Keratinocyte (primary cell): Measurements from ENCODE around the gene PRKAB1. TPM values are rescaled to one million over a fixed set of nuclear protein-coding genes. Genes with fewer than 3 reads are reported as not detected.

ENCODE experiments used
- DNase-seq: peaks from one replicate; pipeline ENCODE4 v3.0.0-alpha.2; 2011; ENCODE audit warnings: low read depth, missing footprints, low spot score
- FAIRE-seq: peaks from 2 replicates; lab custom pipeline; 2011; peaks lifted over from hg19 to GRCh38; lab: Jason Lieb, UNC
- H2AFZ ChIP-seq: 2 replicates; pipeline ENCODE4 v1.6.0; 2012; ENCODE audit warnings: low read length, control low read depth, inconsistent platforms; ENCODE audit not compliant: control insufficient read depth
- H3K27ac ChIP-seq: 2 replicates; pipeline ENCODE4 v1.5.1; 2011; ENCODE audit warnings: low read length; ENCODE audit not compliant: control insufficient read depth, insufficient read depth
- H3K27me3 ChIP-seq: 3 replicates; pipeline ENCODE4 v1.6.0; 2011; ENCODE audit warnings: low read length; ENCODE audit not compliant: control insufficient read depth, insufficient read depth; ENCODE audit errors: extremely low read depth
- H3K36me3 ChIP-seq, 2 experiments: 2 replicates in 1 of 2; 3 replicates in 1 of 2; pipeline ENCODE4 v1.5.1; 2011; ENCODE audit warnings: low read length in 2 of 2, mild to moderate bottlenecking in 1 of 2; ENCODE audit not compliant: control insufficient read depth in 2 of 2, insufficient read depth in 2 of 2; ENCODE audit errors: extremely low read depth in 1 of 2
- H3K4me1 ChIP-seq: 3 replicates; pipeline ENCODE4 v1.5.1; 2011; ENCODE audit warnings: low read length; ENCODE audit not compliant: control insufficient read depth, insufficient read depth; ENCODE audit errors: extremely low read depth
- H3K4me2 ChIP-seq: 3 replicates; pipeline ENCODE4 v1.6.0; 2011; ENCODE audit warnings: low read depth, low read length; ENCODE audit not compliant: control insufficient read depth, insufficient read depth; ENCODE audit errors: extremely low read depth
- H3K4me3 ChIP-seq, 3 experiments: fragments of 200-600 bp in 1 of 3; sonication (generic) in 1 of 3; 2 replicates in 2 of 3; 3 replicates in 1 of 3; pipeline ENCODE4 v1.5.1; 2011 to 2016; ENCODE audit warnings: low read length in 3 of 3, mild to moderate bottlenecking in 3 of 3, control low read depth in 2 of 3, inconsistent platforms in 1 of 3, low read depth in 1 of 3, mixed read lengths in 1 of 3, mixed run types in 1 of 3, moderate library complexity in 1 of 3; ENCODE audit not compliant: control insufficient read depth in 2 of 3, insufficient read depth in 2 of 3; ENCODE audit errors: extremely low read depth in 1 of 3
- H3K79me2 ChIP-seq: 2 replicates; pipeline ENCODE4 v1.6.0; 2012; ENCODE audit warnings: low read length; ENCODE audit not compliant: control insufficient read depth, insufficient read depth
- H3K9ac ChIP-seq: 3 replicates; pipeline ENCODE4 v1.6.0; 2011; ENCODE audit warnings: low read length; ENCODE audit not compliant: control insufficient read depth, insufficient read depth; ENCODE audit errors: extremely low read depth
- H3K9me1 ChIP-seq: 3 replicates; pipeline ENCODE4 v1.6.0; 2011; ENCODE audit warnings: low read length; ENCODE audit not compliant: control insufficient read depth, insufficient read depth; ENCODE audit errors: extremely low read depth
- H3K9me3 ChIP-seq: 2 replicates; pipeline ENCODE4 v1.5.1; 2012; ENCODE audit warnings: low read depth, low read length; ENCODE audit not compliant: control insufficient read depth
- H4K20me1 ChIP-seq: 3 replicates; pipeline ENCODE4 v1.6.0; 2011; ENCODE audit warnings: low read length; ENCODE audit not compliant: control insufficient read depth, insufficient read depth; ENCODE audit errors: extremely low read depth
- EZH2 ChIP-seq: IDR thresholded peaks from one replicate; pipeline ENCODE4 v1.6.1; 2012; ENCODE audit warnings: inconsistent platforms, mild to moderate bottlenecking, low read length, moderate library complexity
- dilution Hi-C: fragments of 300-500 bp; cut with MboI; formaldehyde crosslinking; loops from one replicate; pipeline ENCODE4 v1.7.0; 2020; ENCODE audit warnings: low sequenced_read_pairs; ENCODE audit not compliant: extremely low pct_ligation_motif_present
- polyA plus RNA-seq, 5 experiments: library from polyadenylated mRNA; depleted of rRNA in 3 of 5; stranded (reverse) in 3 of 5; stranded (forward) in 1 of 5; unstranded in 1 of 5; fragments of >200 nt; gene quantifications; 1 replicate in 1 of 5; 2 replicates in 3 of 5; 3 replicates in 1 of 5; pipeline versions ENCODE4 v1.2.1 to v1.2.3, GENCODE V29; 2011 to 2012; ENCODE audit warnings: missing spikeins in 2 of 5, low read depth in 1 of 5, low replicate concordance in 1 of 5
- TF ChIP-seq, protein P1 (sequence below), 3 experiments: IDR thresholded peaks in 1 of 3; conservative IDR thresholded peaks in 1 of 3; optimal IDR thresholded peaks in 1 of 3; 2 replicates in 2 of 3; 3 replicates in 1 of 3; pipeline versions ENCODE3 to v1.5.1; 2011; ENCODE audit warnings: low read length in 3 of 3, mild to moderate bottlenecking in 3 of 3, moderate library complexity in 2 of 3, control low read depth in 1 of 3, inconsistent platforms in 1 of 3; ENCODE audit not compliant: insufficient read depth in 2 of 3; ENCODE audit errors: extremely low read depth in 1 of 3

PRKAB1 gene
- polyA plus RNA-seq, 1 donor (not counting 4 experiments of a cell fraction or from before 2014, with no cell fraction given): 22.0 TPM

DNA sequence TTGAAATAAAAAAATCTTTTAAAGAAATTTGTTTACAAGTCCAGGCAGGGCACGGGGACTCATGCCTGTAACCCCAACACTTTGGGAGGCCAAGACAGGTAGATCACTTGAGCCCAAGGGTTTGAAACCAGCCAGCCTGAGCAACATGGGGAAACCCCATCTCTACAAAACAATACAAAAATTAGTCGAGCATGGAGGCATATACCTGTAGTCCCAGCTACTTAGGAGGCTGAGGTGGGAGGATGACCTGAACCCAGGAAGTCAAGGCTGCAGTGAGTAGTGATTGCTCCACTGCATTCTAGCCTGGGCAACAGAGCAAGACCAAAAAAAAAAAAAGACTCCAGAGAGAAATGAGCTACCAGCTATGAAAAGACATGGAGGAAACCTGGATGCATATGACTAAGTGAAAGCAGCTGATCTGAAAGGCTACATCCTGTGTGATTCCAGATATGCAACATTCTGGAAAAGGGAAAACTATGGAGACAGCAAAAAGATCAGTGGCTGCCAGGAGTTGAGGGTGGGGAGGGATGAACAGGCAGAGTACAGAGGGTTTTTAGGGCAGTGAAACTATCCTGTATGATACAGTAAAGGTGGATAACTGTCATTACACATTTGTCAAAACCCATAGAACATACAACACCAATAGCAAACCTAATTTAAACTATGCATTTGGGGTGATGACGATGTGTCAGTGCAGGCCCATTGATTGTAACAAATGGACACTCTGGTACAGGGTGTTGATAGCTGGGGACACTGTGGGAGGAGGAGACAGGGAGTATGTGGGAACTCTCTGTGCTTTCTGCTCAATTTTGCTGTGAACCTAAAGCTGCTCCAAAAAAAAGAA is 59.9 kb downstream of the PRKAB1 start:
- peaks cover 0 to 11% of the 10 kb centered on the region in 2 experiments for H3K36me3 ChIP-seq
- H3K9me3 ChIP-seq: no peaks in the 10 kb centered on the region
- H3K27ac ChIP-seq: no peak overlapping the region
- H3K9ac ChIP-seq: no peak overlapping the region
- H3K4me3 ChIP-seq: no peak overlapping the region
- H3K27me3 ChIP-seq: no peaks in the 10 kb centered on the region
- no peak overlapping the region for H3K4me2 ChIP-seq
- no peak for FAIRE-seq
- dilution Hi-C loops: no loop called here
- no peak for DNase-seq
- TF ChIP-seq, protein P1, sequence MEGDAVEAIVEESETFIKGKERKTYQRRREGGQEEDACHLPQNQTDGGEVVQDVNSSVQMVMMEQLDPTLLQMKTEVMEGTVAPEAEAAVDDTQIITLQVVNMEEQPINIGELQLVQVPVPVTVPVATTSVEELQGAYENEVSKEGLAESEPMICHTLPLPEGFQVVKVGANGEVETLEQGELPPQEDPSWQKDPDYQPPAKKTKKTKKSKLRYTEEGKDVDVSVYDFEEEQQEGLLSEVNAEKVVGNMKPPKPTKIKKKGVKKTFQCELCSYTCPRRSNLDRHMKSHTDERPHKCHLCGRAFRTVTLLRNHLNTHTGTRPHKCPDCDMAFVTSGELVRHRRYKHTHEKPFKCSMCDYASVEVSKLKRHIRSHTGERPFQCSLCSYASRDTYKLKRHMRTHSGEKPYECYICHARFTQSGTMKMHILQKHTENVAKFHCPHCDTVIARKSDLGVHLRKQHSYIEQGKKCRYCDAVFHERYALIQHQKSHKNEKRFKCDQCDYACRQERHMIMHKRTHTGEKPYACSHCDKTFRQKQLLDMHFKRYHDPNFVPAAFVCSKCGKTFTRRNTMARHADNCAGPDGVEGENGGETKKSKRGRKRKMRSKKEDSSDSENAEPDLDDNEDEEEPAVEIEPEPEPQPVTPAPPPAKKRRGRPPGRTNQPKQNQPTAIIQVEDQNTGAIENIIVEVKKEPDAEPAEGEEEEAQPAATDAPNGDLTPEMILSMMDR (optimal IDR thresholded peaks at IDR 0.05 in 1 of 3, IDR thresholded peaks at IDR 0.05 in 1 of 3, conservative IDR thresholded peaks at IDR 0.05 in 1 of 3; ENCODE audit: extremely low read depth in 1 of 3, insufficient read depth in 2 of 3, low read length in 3 of 3): no peak
- TF ChIP-seq EZH2: no peak
- H2AFZ ChIP-seq: no peak overlapping the region
- H3K9me1 ChIP-seq: no peaks in the 10 kb centered on the region
- H4K20me1 ChIP-seq: no peaks in the 10 kb centered on the region
- no peaks in the 10 kb centered on the region for H3K4me1 ChIP-seq
- no peaks in the 10 kb centered on the region for H3K79me2 ChIP-seq

DNA sequence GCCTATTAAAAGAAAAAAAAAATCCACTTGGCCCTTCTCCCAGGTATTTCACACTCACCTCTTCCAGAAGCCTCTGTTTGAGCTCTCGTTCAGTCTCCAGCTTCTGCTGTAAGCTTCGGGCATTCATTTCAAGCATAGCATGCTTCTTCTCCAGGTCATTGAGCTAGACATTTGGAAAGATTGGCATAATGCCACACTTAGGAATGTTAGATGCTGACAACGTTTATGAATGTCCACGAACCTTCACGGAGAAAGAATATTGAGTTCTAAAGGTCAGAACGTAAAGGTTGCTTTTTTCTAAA is 60.5 kb downstream of the PRKAB1 start:
- no peak for TF ChIP-seq EZH2
- TF ChIP-seq, protein P1 (optimal IDR thresholded peaks at IDR 0.05 in 1 of 3, IDR thresholded peaks at IDR 0.05 in 1 of 3, conservative IDR thresholded peaks at IDR 0.05 in 1 of 3; ENCODE audit: extremely low read depth in 1 of 3, insufficient read depth in 2 of 3, low read length in 3 of 3): no peak
- FAIRE-seq (no peak), DNase-seq (no peak)
- no peaks in the 10 kb centered on the region for H3K4me1 ChIP-seq
- H3K27me3 ChIP-seq: no peaks in the 10 kb centered on the region
- H3K9me1 ChIP-seq: no peaks in the 10 kb centered on the region
- no peak overlapping the region for H3K4me3 ChIP-seq
- no peaks in the 10 kb centered on the region for H3K79me2 ChIP-seq
- peaks cover 0 to 11% of the 10 kb centered on the region in 2 experiments for H3K36me3 ChIP-seq
- dilution Hi-C loops: no loop called here
- H4K20me1 ChIP-seq: no peaks in the 10 kb centered on the region
- H3K4me2 ChIP-seq: no peak overlapping the region
- no peaks in the 10 kb centered on the region for H3K9me3 ChIP-seq
- H3K9ac ChIP-seq: no peak overlapping the region
- H3K27ac ChIP-seq: no peak overlapping the region
- no peak overlapping the region for H2AFZ ChIP-seq
